COR-L47 (cell line): ENCODE measurements around the gene EMP2.

Source experiments
- DNase-seq: peaks from one replicate; lab custom pipeline; 2025; lab: John Stamatoyannopoulos, UW

EMP2 gene

GRCh38 chr16:10480151-10480550 is 100.2 kb downstream of the EMP2 start:
- DNase-seq: no peak
